Measurements from ENCODE around the gene SDCCAG8.

Gene SDCCAG8

DNA sequence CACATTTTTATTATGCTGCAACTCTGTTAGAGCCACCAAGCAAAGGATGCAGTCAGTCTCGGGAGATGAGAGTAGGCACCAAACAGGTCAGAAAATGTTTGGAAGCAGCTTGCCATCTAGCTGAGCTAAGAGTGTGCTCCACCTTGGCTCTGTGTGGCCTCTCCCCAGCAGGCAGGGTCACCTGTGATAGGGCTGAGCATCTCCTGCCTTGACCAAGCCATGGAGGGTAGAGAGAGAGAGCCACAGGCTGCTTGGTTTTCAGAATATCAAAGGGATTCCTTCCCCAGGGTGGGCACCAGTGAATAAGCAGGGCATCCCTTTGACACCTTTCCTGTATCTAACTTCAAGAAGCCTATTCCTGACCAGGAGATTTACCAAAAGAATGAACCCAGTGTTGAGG is 135.5 kb downstream of the SDCCAG8 start:
- H3K4me3 Mint-ChIP-seq: no peak overlapping the region
- TF ChIP-seq, protein P1, sequence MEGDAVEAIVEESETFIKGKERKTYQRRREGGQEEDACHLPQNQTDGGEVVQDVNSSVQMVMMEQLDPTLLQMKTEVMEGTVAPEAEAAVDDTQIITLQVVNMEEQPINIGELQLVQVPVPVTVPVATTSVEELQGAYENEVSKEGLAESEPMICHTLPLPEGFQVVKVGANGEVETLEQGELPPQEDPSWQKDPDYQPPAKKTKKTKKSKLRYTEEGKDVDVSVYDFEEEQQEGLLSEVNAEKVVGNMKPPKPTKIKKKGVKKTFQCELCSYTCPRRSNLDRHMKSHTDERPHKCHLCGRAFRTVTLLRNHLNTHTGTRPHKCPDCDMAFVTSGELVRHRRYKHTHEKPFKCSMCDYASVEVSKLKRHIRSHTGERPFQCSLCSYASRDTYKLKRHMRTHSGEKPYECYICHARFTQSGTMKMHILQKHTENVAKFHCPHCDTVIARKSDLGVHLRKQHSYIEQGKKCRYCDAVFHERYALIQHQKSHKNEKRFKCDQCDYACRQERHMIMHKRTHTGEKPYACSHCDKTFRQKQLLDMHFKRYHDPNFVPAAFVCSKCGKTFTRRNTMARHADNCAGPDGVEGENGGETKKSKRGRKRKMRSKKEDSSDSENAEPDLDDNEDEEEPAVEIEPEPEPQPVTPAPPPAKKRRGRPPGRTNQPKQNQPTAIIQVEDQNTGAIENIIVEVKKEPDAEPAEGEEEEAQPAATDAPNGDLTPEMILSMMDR (IDR thresholded peaks at IDR 0.05): no peak
- H3K36me3 Mint-ChIP-seq (ENCODE audit: low read depth): no peaks in the 10 kb centered on the region
- H3K4me1 Mint-ChIP-seq: no peaks in the 10 kb centered on the region
- no peak overlapping the region for H3K27ac Mint-ChIP-seq
- no peak for DNase-seq
- no peaks in the 10 kb centered on the region for H3K9me3 Mint-ChIP-seq
- H3K27me3 Mint-ChIP-seq (ENCODE audit: low read depth, poor library complexity): no peaks in the 10 kb centered on the region

DNA sequence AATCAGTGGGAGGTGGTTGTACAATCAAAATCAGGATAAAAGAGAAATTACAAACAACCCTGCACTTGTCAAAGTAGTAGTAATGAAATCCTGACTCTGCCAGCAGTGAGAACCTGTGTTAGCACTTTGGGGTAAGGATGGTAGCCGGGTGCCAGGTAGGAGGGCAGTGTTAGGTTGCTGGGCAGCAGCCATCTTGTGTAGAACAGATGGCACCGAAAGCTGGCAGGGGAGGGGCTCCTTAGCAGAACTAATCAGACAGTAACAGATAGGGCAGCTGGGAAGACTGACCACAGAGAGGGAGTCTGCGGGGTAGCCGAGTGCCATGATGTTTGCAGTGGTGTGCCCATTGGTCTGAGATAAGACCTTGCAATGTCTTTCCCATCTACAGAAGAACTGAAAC is 137.3 kb downstream of the SDCCAG8 start:
- H3K4me3 Mint-ChIP-seq: no peak overlapping the region
- no peaks in the 10 kb centered on the region for H3K4me1 Mint-ChIP-seq
- TF ChIP-seq, protein P1 (IDR thresholded peaks at IDR 0.05): no peak
- DNase-seq: no peak
- no peaks in the 10 kb centered on the region for H3K36me3 Mint-ChIP-seq (ENCODE audit: low read depth)
- H3K27me3 Mint-ChIP-seq (ENCODE audit: low read depth, poor library complexity): no peaks in the 10 kb centered on the region
- no peak overlapping the region for H3K27ac Mint-ChIP-seq
- H3K9me3 Mint-ChIP-seq: no peaks in the 10 kb centered on the region

DNA sequence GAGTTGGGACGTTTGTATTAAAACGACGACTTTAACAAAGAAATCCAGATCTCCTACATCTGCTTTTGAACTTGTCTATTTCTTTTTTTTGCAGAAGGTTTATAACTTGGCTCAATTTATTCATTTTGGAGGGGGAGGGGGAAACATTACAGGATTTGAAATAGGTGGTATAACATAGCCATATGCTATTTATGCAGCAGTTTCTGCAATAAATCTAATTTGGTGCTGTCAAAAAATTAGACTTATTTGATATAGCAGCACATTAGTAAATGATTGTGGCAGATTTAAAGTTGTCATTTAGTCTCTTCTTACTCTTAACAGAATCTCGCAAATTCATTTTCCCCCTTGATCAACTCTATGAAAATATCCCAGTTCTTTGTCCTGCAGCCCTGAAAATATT is 138.2 kb downstream of the SDCCAG8 start:
- H3K4me1 Mint-ChIP-seq: no peaks in the 10 kb centered on the region
- no peaks in the 10 kb centered on the region for H3K36me3 Mint-ChIP-seq (ENCODE audit: low read depth)
- H3K9me3 Mint-ChIP-seq: no peaks in the 10 kb centered on the region
- TF ChIP-seq, protein P1 (IDR thresholded peaks at IDR 0.05): no peak
- H3K27ac Mint-ChIP-seq: no peak overlapping the region
- H3K27me3 Mint-ChIP-seq (ENCODE audit: low read depth, poor library complexity): no peaks in the 10 kb centered on the region
- DNase-seq: no peak
- no peak overlapping the region for H3K4me3 Mint-ChIP-seq

DNA sequence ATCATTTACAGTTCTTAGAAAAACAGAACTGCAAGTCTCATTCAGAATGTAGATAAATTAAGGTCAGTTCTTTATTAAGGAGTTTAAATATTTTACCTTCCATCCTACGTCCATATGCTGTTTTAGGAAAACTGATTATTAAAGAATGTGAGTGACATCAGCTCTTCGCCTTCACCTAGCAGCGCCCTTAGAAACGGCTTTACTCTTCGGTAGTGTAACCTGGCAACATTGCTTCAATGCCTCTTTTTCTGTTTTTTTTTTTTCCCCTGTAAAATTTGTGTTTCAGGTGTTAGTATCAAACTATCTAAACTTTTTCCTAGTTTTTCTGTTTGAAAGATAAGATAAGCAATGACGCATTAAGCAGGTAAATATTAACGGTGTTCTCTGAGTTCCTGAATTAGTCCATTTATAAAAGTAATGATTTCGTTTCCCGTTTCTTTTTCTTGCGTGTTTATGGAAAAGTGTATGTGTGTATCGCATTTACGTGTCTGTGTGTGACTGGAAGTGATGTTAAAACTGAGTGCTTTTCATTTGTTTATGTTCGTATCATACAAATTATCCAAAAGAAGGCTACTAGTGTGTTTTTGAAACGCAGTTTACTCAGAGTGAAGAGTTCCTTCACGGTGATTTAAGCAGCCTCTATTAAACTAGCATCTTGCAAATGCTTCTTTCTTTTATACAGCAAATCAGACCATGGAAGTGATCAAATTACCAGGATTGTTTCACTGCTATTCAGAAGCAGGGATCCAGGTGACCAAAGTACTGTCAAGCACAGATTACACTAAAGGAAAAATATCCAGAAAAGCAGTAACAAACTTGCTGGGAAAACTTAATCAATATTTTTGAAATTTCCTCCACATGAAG is 139.0 kb downstream of the SDCCAG8 start:
- TF ChIP-seq, protein P1 (IDR thresholded peaks at IDR 0.05): no peak
- no peaks in the 10 kb centered on the region for H3K36me3 Mint-ChIP-seq (ENCODE audit: low read depth)
- no peak overlapping the region for H3K27ac Mint-ChIP-seq
- no peaks in the 10 kb centered on the region for H3K9me3 Mint-ChIP-seq
- H3K4me3 Mint-ChIP-seq: no peak overlapping the region
- DNase-seq: no peak
- H3K4me1 Mint-ChIP-seq: no peaks in the 10 kb centered on the region
- H3K27me3 Mint-ChIP-seq (ENCODE audit: low read depth, poor library complexity): no peaks in the 10 kb centered on the region

DNA sequence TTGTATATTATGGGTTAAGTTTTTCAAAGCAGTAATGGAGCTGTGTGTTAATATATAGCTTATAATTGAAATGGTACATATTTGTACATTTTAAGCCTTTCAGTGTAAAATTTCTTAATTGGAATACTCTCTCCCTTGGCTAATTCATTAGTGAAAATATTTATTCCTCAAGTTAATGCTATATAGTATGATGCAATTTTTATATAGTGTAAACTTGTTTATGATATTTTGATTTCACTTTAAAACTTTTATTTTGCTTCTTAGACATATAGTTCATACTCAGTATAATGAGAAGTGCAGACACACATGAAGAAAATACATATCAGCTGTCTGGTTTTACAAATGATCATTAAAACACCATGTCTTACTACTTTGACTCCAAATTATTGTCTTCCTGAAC is 140.6 kb downstream of the SDCCAG8 start:
- DNase-seq: no peak
- Mint-ChIP-seq H3K36me3 (ENCODE audit: low read depth) (no peaks in the 10 kb centered on the region), H3K9me3 (no peaks in the 10 kb centered on the region), H3K27me3 (ENCODE audit: low read depth, poor library complexity) (no peaks in the 10 kb centered on the region), H3K4me1 (no peaks in the 10 kb centered on the region), H3K27ac (no peak overlapping the region), H3K4me3 (no peak overlapping the region)
- TF ChIP-seq, protein P1 (IDR thresholded peaks at IDR 0.05): no peak

DNA sequence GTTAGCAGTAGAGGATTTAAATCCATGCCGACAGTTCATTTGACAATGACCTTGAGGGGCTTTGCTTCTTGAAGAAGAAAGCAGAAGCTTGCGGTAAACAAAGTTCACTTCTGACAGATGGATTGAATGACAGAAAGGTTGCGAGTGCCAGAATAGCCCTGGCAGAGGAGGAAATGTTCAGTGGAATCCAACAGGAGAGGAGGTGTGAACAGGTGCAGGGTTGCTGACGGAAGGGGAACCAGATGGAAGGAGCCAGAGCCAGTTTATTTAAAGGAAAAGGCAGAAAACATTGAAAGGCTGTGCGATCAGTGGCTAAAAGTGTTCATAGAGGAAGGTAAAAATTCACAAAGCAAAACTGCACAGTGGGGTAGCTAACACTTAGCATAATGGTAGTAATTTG is 141.0 kb downstream of the SDCCAG8 start:
- Mint-ChIP-seq H3K27ac (no peak overlapping the region), H3K4me3 (no peak overlapping the region), H3K4me1 (no peaks in the 10 kb centered on the region), H3K36me3 (ENCODE audit: low read depth) (no peaks in the 10 kb centered on the region), H3K9me3 (no peaks in the 10 kb centered on the region), H3K27me3 (ENCODE audit: low read depth, poor library complexity) (no peaks in the 10 kb centered on the region)
- TF ChIP-seq, protein P1 (IDR thresholded peaks at IDR 0.05): no peak
- DNase-seq: no peak
